Activated CD8-positive, alpha-beta memory T cell treated with anti-CD3 and anti-CD28 coated beads for 24 hours (primary cell): ENCODE data around the gene B4GALNT1.
"Not testable (repeated sequence)": the region's sequence is repeated elsewhere in the genome, so short reads cannot be mapped to it uniquely, and the experiment has no call there.

Source experiments
- DNase-seq: peaks from one replicate; pipeline ENCODE4 v3.0.0-alpha.2; 2020

Gene B4GALNT1

DNA sequence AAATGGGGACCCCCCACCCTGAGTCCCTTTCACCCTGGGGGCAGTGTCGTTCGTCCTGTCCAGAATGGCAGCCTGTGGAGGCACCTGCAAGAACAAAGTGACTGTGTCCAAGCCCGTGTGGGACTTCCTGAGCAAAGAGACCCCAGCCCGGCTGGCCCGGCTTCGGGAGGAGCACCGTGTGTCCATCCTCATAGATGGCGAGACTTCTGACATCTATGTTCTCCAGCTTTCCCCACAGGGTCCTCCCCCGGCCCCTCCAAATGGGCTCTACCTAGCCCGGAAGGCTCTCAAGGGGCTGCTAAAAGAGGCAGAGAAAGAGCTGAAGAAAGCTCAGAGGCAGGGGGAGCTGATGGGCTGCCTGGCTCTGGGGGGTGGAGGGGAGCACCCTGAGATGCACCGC, 26.2 kb downstream of the B4GALNT1 start:
- no peak for DNase-seq

DNA sequence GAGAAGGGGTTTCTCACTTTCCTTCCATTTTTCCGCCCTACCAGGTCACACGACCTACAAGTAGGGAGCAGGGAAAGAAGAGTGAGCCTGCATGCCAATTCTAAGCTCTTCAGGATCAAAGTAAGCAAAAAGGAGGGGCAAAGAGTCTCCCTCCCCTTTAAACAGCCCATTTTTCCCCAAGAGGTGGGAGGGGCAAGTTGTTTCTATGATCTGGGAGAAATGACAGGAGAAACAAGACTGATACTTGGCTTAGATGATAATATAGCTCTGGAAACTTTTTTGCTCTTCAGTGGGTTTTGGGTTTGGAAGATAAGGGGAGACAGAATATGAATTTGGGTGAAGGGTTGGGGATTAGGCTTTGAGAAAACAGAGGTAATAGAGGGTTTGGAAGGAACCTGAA, 26.6 kb downstream of the B4GALNT1 start:
- DNase-seq: no peak

DNA sequence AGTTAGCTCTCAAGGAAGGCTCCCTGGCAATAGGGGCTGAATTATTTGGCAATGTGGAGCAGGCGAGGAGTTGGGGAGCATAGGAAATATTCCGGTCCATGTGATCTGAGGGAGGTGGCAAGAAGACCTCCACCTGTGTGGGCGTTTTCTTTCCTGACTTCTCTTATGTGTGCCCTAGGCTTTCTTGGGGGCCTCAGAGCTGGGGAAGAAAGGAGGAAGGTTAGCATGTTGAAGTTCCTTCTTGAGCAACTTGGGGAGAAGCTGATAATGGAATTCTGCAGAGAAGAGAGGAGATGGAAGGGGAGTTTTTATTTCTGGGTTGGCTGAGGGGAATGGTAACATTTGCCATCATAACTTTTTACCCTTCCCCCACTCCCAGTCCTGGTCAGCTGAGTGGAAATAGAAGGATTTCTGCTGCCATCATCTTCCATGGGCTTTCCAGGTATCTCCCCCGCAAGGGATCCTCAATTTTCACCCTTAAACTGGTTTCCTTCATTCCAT, 27.1 kb downstream of the B4GALNT1 start:
- DNase-seq: no peak

DNA sequence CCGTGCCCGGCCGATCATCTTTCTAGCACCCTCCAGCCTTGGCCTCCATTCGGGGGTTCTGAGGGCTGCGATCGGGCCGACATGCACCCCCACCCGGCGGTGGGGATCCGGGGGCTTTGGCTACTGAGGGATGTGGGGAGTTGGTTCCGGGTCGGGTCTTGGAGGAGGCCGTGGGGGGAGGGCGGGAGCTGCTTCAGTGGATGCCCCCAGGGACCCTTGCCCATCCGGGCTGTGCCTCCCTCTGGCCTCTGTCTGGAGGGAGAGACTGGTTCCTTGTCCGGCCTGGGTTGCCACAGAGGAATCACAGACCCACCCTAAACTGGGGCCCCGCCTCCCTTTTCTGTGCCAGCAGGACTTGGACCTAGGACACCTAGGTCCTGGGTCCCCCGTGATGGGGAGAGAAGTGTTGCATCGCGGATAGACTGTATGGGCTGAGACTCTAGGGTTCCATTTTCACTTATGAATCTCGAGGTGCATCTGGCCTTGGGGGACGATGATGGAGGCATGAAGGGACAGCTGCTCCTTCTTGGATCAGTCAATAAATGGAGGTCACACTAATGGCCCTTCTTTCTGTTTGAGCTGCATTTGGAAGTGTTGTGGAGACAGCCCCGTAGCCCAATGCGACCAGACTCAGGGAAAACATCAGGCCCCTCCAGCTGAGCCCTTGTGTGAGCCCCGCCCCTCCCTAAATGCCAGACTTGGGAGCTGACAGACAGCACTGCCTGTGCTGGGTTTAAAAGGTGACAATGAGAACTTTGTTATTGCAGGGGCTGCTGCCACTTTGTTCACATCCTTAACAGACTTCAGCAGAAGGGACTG, 27.8 kb downstream of the B4GALNT1 start:
- DNase-seq: peak; percentile 70

DNA sequence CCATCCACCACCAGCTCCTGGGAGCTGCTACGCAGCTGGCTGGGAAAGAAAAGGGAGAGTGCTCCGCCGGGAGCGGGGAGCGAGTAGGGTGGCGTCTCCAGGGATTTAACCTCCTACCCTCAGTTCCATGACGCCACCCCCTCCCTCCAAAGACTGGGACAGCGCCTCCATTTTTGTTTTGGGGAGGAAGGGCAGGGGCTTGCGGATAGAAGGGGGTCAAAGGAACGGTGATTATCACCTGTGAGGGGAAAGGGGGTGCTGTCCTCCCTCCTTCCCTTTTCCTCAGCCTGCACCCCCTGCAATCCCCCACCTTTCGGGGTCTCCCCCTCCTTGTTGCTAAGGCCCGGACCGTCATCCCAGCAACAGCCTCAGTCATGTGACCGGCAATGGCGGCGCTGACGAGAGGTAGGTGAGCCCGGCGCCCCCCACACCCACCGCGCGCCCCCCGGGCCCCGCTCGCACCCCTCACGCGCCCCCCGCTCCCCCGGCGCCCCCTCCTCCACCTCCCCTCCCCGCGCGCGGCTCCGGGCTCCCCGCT, 28.5 kb downstream of the B4GALNT1 start, which contains the start of gene DTX3:
Gene DTX3 (plus strand): TSS at position 371 of the 538 bp plus-strand sequence. CDS start 1,694 bp downstream, outside the sequence.
- DNase-seq: peak; percentile 80

DNA sequence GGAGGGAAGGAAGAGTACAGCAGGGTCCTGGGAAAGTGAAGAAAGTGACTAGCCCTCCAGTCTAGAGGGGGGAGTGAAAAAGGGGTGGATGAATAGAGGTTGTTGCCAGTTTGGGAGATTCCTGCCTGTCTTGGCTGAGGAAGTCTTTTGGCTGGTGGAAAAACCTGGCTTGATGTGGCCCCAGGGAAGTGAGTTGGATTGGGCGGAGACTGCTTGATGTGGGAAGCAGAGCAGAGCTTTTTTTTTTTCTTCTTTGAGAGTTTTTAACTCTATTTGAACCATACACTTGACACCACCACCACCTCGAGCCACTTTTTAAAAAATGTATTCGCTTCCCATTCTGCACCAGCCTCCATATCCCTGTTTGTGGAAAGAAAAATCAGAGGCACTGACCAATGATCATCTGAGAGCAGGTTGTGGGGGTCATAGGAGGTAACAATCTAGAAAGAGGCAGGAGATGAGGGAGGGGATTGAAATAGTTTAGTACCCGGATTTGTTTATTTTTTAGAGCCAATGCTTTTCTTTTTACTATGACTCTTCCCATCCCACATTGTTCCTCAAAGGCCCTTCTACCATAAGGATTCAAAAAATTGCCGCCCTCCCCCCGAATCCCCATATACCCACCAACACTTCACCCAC, 29.1 kb downstream of the B4GALNT1 start:
- DNase-seq: no peak

DNA sequence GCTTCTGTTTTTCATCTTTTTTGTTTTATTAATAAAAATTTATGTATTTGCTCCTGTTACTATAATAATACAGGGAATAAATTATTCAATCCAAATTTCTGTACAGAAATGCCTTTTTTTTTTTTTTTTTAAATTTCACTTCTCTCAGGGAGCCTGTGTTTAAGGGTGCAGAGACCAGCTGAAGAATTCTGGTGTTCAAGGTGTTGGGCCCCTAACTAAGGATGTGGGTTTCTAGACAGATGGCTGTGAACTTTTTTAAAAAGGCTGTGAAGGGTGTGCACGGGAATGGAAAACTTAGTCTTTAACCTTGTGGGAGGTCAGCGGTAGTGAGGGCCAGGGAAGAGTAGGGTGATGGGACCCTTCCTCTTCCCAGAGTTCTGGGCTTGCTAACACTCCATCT, 29.7 kb downstream of the B4GALNT1 start:
- DNase-seq: no peak

DNA sequence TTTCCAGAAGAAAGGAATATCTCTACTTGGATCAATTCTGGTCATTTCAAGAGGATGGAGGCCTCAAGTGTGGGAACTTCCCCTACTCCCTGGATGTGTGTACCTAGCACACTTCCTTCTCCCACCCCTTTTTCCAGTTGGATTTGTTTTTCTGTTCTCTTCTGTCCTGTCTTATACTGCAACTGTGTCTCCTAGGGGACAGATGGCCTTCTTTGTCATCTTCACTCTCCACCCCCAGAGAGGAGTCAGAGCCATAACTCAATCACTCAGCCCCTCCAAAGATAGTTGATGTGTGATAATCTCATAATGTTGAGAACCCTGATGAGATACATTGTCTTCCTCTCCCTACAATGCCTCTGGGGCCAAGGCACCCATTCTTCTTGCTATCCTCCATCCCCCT, 30.5 kb downstream of the B4GALNT1 start:
- DNase-seq: no peak

DNA sequence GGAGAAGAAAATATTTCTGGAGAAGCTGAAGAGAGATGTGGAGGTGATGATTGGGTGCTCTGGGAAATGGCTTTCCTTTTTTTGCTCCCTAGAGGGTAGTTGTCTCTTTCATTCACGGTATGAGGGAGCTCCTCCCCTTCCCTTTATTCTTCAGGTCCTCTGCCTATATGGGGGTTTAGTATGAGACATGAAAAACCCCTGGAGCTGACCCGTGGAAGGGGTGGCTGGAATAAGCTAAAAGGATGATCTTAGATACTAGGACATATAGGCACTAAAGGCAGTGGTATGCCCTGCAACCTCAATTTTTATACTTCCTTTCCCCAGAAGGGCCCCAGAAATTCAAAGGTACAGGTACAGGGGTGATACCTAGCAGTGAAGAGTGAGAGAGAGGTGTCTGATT, 32.6 kb downstream of the B4GALNT1 start:
- DNase-seq: no peak

DNA sequence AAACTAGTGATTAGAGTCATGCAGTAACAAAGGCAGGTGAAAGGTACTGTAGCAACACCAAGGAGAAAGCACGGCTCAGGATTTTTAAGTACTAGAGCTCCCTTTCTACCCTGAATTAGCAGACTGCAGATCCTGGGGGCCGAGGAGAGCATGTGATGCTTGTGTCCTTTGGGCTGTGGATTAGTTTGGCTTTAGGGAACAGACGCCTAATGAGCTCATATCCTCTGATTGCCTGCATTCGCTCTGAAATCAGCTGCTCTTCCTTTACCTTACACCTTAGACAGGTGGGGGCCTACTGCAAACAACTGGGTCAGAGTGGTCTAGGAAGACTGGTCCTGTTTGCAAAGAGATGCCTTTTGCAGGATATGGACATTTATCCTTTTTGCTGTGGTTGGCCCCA, 39.8 kb downstream of the B4GALNT1 start:
- no peak for DNase-seq

DNA sequence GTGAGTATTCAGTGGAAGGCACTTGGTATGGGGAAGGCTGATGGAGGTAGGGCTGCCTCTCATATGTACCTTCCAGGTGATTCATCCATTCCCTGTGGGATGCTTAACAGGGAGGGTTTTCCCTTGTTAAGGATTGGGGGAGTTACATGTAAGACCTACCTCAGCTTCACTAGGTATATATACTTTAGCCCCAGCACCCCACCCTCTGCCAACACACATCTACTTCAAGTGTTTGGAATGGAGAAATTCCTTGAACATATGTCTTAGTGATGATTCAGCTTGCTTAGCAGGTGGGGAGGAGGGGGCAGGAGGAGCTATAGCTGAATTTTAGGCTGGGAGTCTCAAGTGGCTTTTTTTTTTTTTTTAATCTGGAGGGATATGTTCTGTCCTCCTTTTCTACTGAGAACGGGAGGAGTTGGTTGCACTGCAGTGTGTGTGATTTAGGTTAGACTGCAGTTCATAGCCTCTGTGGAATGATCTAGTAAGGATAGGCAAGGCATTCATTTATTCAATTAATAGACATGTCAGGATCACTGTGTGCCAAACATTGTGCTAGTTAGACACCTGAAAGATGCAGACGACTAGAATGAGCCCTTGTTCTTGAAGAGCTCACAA, 40.3 kb downstream of the B4GALNT1 start:
- no peak for DNase-seq

DNA sequence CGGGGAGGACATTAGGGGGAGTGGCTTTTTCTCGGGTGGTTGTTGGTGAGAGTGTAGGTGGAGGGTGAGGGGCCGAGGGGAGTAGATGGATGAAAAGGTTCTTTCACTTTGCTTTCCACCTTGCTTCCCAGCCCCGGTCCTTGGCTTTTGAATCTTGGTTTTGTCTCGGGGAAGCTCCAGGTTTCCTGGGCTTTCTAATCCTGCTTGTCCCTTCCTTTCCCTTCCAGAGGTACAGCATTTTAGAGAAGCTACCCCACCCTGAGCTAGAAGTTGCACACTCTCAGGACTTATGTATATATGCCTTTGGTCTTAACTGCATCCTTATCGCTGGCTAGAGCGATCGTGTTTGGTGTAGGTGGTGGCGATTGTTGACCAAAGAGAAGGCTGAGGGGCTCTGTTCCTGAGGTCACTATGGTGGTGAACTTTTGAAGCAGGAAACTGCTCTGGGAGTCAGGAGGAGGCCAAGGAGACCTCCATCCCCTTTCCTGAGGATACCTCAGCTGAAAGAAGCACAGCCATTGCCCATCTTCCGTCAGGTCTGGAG, 41.1 kb downstream of the B4GALNT1 start:
- no peak for DNase-seq

DNA sequence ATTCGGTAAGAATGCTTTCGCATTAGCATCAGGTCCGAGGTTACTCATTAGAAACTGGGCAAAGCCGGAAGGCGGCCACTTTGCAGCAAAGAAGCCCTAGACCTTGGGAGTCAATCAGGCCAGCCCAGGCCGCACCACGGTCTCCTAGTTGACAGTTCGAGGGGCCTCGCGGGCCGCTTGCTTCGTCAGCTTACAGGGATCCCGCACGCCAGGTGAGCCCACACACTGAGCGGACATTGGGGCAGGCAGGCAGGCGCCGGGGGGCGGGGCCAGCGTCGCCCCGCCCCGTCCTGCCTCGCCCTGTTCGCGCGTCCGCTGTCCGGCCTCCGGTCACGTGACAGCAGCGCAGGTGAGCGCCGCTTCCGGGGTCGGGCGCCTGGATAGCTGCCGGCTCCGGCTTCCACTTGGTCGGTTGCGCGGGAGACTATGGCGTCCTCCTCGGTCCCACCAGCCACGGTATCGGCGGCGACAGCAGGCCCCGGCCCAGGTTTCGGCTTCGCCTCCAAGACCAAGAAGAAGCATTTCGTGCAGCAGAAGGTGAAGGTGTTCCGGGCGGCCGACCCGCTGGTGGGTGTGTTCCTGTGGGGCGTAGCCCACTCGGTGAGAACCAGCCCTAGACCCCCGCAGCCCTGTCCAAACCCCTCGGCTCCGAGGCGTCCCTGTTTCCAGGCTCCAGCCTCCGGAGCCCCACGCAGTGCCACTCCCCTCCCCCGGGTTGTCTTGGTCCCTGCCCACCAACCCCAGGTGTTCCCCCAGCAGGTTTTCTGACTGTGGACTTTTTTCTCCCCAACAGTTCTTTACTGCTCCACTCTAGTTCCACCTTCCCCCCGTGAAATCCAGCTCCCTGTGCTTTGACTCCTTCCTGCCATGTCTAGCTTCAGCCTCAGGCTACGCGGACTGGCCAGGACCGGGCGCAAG, 41.9 kb downstream of the B4GALNT1 start, which contains the start of gene PIP4K2C:
Gene PIP4K2C (plus strand): TSS at position 329 of the 918 bp plus-strand sequence. CDS start 98 bp downstream, at position 427.
- DNase-seq: peak; percentile 91

DNA sequence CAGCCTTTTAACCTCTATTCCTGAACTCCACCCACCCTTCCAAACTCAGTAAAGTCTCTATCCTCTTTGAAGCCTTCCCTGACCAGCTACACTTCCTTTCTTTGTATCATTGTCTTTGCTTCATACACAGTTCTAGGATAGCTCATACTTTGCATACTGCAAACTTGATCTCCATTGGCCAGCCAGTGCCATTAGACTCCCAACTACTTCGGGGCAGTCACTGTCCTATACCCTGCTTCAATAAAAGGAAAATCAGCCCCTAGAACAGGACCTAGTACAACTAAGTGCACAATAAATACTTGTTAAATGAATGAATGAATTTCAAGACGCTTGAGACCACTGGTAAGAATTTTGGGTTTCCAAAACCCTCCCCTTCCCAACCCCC, 42.5 kb downstream of the B4GALNT1 start:
- no peak for DNase-seq

DNA sequence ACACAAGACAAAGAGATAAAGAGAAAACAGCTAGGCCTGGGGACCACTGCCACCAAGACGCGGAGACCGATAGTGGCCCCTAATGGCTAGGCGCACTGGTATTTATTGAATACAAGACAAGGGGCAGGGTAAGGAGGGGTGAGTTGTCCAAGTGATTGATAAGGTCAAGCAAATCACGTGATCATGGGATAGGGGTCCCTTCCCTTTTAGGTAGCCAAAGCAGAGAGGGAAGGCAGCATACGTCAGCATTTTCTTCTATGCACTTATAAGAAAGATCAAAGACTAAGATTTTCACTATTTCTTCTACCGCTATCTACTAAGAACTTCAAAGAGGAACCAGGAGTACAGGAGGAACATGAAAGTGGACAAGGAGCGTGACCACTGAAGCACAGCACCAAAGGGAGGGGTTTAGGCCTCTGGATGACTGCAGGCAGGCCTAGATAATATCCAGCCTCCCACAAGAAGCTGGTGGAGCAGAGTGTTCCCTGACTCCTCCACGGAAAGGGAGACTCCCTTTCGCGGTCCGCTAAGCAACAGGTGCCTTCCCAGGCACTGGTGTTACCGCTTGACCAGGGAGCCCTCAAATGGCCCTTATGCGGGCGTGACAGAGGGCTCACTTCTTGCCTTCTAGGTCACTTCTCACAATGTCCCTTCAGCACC, 43.9 kb downstream of the B4GALNT1 start:
- DNase-seq: not testable (repeated sequence)

DNA sequence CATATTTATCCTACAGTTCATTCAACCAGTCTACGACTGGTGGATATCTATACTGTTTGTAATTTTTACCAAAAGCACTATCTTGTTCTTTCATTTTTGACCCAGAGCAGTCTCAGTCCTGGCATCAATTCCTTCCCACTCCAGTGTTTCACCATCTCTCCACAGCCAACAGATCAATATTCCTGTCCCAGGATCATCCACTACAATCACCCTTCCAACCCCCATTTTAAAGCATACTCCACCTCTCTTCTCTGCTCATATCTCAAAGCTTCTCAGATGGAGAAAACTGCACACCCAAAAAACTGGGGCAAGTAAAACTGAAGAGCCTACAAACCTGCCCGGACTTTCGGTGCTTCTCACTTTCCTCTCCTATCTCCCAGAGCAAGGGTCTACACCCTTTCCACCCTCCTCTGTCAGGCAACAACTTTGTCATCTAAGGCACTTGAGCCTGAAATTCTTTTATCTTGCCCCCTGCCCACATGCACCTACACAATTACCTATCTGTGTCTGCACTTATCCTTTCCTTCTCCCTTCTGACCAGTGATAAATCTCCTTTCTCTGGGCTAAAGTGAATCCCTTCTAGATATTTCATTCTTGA, 46.1 kb downstream of the B4GALNT1 start:
- no peak for DNase-seq

DNA sequence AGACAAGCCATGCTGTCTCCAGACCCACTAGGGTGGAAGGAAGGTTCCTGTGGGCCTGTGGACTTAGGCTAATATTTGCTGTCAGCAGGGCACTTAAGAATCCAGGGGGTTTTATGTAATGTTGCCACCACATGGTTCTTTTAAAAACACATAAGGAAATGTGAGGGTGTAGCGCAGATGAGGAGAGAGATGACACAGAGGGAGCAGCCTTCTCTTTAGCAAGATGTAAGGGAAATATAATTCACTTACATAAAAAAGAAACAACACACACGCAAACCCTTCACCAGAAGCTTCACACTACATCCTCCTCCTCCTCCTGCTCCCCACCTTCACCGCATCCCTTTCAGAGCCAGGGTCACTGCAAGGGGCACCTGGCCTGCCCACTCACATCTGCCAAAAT, 46.9 kb downstream of the B4GALNT1 start:
- no peak for DNase-seq

DNA sequence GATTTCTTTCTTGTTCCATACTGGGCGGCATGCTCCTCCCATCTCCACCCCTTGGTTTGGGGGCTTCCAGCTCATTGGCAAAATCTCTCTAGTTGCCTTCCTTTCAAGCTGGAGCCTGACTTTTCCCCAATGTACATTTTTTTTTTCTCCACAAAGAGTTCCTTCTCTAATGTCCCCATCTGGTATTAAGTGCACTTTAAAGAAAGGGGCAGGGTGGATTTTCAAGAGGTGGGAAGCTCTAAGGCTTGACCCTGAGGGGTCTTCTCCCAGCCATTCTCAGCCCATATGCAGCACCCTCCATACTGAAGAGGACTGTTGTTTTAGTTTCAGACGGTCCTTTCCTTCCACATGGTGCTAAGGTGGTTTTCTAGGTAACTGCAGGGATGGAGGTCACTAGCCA, 47.8 kb downstream of the B4GALNT1 start:
- DNase-seq: no peak

DNA sequence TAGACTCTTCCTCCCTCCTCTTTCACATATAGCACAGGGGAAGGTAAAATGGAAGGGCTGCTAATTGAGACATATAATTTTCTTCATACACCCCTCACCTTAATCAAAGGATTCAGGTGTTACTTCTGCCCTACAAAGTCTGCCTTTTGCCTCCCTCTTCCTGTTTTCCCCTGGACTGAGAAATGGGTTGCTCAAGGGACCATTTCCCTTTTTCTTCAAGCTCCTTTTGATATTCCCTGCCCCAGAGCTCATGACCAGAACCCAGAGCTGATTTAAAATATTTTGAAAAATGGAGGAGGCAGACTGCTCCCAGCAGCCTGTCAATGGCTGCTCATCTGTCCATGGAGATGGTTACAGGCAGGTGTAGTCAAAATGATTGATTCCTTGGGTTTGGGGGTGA, 48.3 kb downstream of the B4GALNT1 start:
- DNase-seq: no peak

DNA sequence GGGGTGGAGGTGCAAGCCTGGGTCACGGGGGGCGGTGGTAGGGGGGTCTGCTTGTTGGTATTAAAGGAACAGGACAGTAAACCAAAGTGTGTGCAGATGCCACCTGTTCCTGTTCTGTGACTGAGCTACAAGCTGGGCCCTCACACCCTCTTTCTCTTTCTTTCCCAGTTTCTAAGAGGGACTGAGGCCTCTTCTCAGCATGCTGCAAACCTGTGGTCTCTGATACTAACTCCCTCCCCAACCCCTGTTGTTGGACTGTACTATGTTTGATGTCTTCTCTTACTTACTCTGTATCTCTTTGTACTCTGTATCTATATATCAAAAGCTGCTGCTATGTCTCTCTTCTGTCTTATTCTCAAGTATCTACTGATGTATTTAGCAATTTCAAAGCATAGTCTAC, 49.0 kb downstream of the B4GALNT1 start:
- no peak for DNase-seq
